ENCODE results near the gene PAPSS2.
"Not testable (repeated sequence)": the region's sequence is repeated elsewhere in the genome, so short reads cannot be mapped to it uniquely, and the experiment has no call there.

PAPSS2 gene

DNA sequence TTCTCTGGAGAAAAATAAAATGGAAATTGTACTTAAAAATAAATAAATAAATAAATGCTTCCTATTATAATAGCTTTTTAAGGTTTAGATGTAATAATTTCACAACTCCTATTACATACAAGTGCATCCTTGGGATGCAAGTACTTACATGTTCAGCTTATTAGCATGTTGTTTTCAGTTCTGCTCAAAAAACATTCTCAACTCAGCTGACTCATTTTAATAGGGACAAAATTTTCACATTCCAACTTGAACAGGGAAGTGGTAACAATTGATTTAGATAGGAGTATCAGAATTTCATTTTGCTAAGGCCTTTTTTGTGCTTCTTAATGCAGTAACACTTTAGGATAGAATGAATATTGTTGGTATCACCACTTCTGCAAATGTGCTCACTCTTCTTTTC is 16.7 kb upstream of the PAPSS2 start:
- DNase-seq (ENCODE audit: low read depth in 2 of 2) = no peak

- DNase-seq (ENCODE audit: low read depth in 2 of 2) = no peak
Observed at GRCh38 chr10:87643920-87644319, 15.8 kb upstream of the PAPSS2 start.

- not testable (repeated sequence) for DNase-seq (ENCODE audit: low read depth in 2 of 2)
Observed at GRCh38 chr10:87644500-87644899, 15.2 kb upstream of the PAPSS2 start.

DNA sequence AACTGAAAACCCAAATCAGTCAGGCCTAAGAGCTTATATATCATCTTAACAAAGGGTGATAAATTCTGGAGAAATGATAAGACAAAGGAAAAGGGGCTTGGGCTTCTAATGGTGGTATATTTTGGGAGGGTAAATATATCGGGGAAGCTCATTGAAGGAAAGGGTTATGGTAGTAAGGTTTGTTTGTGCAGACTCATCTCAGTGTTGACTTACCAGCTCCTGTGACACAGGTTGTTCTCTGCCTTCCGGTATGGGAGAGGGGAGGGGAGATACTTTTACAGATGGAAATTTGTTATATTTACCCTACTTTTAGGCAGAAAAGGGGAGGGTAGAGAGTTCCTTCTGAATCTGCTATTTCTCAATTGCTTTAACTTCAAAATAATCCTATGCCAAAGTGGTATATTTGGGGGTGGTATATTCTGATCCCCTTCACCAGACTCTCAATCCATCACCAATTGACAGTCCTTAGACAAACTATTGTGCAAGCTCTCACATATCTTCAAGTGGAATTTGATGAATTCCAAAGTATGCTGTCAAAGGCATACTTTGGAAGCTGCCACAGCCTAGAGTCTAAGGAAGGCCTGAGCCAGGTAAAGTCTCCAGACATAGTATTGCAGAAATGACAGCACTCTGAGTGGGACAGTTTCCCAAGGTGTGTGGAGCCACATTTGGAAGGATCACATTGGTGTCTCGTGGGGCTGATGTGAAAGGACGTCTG is 13.3 kb upstream of the PAPSS2 start:
- DNase-seq (ENCODE audit: low read depth in 2 of 2) = no peak

DNA sequence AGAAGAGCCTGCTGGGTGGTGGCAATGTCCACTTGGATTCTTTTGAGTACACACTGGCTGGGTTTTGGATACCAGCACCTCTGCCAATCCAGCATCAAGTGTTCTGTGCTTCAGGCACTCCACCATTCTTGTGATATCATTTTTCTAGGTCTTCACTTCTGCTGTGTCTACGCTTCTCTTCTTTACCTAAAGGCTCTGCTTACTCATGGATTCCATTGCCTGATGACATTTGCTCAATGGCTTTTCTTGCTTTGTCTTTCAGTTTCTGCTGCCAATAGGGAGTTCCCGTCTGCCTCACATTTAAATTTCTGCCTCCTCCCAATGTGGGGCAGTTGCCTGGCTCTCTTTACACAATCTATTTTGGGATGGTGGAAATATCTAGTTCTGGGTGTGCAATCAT is 12.7 kb upstream of the PAPSS2 start:
- DNase-seq (ENCODE audit: low read depth in 2 of 2) = no peak

DNA sequence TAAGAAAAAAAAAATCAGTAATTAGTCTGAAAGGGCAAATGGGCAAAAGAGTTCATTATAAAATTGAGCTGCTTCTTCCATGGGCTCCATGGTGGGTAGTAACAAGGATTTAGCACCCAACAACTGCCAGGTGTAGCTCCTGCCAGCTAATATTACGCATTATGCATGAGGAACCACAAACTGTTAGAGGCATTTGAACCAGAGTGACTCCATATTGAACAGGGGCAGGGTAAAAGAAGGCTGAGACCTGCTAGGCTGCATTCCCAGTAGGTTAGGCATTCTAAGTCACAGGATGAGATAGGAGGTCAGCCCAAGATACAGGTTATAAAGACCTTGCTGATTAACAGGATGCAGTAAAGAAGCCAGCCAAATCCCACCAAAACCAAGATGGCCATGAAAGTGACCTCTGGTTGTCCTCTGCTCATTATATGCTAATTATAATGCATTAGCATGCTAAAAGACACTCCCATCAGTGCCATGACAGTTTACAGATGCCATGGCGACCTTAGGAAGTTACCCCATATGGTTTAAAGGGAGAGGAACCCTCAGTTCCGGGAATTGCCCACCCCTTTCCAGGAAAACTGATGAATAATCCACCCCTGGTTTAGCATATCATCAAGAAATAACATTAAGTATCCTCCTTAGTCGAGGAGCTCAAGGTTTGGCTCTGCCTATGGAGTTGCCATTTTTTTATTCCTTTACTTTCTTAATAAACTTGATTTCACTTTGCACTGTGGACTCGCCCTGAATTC is 8.7 kb upstream of the PAPSS2 start:
- DNase-seq (ENCODE audit: low read depth in 2 of 2) = no peak

GRCh38 chr10:87651801-87652200 is 7.9 kb upstream of the PAPSS2 start:
- DNase-seq (ENCODE audit: low read depth in 2 of 2) = no peak

DNA sequence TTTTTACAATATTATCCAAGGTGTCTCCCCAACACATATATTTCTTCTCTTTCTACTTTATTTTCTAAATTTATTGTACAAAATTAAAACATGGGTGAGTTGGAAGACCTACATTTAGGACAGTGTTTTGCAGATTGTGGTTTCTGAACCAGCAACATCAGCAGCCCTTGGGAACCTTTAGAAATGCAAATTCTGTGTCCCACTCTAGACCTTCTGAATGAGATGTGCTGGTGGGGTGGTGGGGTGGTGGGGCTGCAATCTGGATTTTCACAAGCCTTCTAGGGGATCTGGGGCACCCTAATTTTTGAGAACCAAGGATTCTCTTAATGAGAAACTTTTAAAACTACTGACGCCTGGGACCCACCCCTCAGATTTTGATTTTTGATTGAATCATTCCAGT is 7.4 kb upstream of the PAPSS2 start:
- no peak for DNase-seq (ENCODE audit: low read depth in 2 of 2)

DNA sequence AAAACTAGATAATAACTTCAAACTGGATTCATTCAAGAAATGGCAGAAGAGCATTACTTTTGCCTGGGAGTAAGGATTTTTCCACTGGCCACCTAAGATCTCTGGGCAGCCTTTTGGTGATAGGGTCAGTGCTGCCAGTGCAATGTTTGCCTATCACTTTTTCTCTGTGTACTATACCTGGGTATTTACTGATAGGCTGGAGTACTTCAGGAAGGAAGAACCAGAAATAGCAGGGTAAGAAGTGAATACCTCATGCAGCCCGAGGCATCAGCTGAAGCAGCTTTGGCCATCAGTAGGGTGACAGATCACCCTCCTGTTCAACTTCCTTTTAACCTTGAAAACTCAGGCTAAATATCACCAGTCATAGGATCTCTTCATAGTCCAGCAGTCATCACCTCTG is 5.5 kb upstream of the PAPSS2 start:
- DNase-seq (ENCODE audit: low read depth in 2 of 2) = no peak

GRCh38 chr10:87656431-87657072 is 3.1 kb upstream of the PAPSS2 start:
- no peak for DNase-seq (ENCODE audit: low read depth in 2 of 2)

- no peak for DNase-seq (ENCODE audit: low read depth in 2 of 2)
Observed at GRCh38 chr10:87657371-87657770, 2.3 kb upstream of the PAPSS2 start.

DNA sequence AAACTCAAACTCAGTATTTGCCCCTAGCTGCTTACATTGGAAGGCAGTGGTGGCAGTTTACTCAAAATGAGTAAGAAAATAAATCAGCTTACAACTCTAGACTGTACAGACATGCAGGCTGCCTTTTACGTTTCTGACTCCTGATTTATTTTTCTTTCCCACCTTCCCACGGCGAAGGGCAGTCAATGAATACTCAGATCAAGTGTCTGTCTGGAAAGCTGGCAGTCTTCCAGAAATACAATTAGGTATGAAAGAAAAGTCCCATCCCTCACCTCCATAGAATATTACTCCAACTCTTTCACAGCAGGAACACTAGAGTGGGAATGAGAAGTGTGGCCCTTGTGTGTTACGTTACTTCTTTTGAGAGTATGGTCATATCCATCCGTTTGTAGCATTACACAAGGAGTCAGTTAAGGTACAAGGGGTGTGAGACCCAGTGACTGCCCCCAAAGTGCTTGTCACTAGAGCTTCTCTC is 1.3 kb upstream of the PAPSS2 start:
- DNase-seq (ENCODE audit: low read depth in 2 of 2) = no peak

DNA sequence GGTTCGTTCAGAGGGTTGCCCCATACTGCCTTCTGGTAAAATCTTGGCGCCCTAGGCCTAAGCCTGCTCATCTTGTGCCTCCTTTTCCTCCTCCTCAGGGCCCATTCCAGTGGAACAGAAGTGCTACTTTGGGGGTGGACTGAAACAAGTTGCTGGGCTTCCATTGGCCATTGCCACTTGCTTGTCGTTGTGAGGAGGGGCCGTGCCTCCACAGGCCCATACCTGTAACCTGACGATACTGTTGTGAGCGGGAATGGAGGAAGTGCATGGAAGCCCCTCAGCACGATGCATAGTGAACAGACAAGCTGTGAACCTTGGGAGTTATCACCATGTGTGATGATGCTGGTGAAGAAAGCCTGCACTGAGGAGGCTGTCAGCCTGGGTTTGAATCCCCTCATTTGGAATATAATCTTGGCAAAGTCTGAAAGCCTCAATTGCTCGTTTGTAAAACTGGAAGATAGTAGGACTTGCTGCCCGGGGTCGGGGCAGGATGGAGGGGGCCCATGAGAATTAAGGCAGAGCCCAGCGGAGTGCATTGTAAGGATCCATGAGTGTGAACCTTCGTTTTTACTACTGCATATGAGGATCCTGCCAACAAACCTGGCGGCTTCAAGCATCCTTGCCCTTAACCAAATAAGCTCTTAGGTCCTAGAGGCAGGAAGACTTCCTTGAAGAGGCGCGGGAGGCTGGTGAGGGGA is 671 bp upstream of the PAPSS2 start:
- no peak for DNase-seq (ENCODE audit: low read depth in 2 of 2)

DNA sequence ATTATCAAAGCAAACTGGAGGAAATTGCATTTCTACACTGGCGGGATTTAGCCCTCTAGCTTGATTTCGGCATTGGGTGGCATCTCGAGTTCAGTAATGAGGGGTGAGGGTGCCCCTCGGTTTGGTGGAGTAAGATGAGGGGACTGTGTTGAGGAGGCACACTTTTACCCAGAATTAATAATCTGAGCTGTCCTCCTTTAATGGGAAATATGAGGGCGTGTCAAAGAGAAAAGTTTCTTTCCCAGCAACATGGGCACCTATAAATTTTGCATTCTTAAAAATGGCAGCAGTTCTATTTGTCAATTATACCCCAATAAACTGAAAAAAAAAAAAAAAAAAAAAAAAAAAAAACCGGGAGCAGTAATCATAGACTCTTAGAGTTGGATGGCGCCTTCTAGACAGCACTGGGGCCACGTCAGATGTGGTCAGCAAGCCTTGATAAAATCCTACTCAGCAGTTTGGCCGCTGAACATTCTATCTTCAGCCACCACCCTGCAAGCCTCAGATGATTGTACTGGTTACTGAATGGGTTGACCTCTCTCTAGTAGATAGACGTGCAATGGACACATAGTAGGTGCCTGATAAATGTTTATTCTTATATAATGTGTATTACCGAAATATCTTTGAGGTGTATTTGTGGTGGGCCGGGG is 931 bp downstream of the PAPSS2 start:
- DNase-seq (ENCODE audit: low read depth in 2 of 2) = no peak

DNA sequence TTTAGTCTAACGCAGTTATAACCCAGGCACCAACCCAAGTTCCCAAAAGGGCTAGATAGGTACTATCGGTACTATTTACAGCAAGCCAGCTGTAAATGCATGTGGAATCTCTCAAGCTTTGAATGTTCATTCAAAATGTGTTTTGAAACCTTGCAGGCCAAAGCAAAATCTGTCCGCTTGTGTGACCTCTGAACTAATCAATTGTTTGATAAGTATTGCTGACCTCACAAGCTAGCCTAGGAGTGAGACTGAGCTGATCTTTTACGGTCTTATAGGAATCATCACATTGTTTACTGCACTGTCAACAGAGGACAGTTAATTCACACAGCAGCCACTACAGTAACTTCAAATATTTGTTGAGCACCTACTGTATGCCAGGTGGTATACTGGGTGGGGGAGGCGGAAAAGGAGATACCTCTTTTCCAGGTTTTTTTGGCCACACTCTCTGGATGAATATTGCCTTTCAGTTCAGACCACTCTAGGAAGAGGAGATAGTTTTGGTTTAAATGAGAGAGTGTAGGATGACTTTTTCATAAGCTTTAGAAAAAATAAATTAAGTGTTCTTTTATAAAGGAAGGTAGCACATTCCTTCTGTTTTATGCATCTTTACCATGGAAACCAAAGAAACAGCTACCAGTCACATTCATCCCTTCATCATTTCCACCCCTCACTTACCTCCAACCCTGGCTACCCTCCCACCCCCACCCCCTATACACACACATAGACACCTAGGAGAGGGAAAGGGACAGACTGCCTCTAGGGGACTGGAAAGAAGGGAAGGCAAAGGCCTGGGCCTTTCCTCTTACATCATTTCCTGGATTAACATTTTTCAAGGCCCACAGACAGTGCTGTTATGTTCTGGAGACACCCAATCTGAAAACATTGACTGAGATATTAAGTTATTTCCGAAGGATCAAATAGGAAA is 2.4 kb downstream of the PAPSS2 start:
- DNase-seq (ENCODE audit: low read depth in 2 of 2) = no peak

GRCh38 chr10:87664276-87664701 is 4.6 kb downstream of the PAPSS2 start:
- DNase-seq (ENCODE audit: low read depth in 2 of 2) = no peak

DNA sequence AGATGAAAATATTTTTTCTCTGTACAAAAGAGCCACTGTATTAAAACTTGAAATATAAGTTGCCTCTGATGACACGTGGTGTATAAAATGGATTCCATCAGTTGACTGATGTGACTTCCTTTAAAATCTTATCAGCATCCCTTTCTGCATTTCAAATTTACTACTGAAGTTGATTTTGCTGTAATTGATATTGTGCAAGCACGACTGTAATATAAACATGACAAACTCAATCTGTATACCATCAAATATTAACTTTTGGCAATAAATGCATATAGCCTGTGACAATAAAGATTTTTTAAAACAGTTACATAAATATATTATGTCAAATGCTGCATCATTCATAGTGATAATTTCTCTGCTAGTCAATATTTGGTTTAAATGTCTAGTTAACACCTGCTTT is 7.8 kb downstream of the PAPSS2 start:
- no peak for DNase-seq (ENCODE audit: low read depth in 2 of 2)

DNA sequence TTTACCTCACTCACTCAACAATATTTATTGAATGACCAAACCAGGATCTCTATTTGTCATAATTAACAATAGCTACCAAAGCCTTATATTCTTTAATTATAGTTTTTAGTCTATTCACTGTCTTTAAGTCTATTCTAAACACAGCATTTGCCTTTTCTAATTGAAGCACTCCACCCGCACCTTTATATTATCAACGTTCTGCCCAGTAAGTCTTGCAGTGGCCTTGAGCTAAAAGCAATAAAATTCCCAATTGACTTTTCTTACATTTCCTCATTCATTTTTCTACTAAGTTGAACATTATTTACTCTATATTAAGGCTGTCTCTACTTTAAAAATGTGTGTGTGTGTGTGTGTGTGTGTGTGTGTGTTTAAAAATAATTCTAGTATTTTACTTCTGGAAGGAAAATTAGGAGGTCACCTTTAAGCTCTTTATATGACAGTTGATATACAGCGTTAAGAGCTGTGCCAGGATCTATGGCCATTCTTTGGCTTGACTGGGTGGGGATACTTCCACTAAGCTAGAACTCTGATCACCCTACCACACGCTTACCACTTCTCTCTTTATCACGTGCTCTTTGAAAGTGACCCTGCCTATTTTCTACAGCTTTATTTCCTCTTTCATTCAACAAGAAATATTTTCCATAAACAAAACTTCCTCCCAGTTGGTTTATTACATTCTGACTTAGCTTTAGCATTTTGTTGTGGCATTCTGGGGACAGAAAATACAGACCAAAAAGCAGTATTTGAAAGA is 8.8 kb downstream of the PAPSS2 start:
- DNase-seq (ENCODE audit: low read depth in 2 of 2) = no peak

DNA sequence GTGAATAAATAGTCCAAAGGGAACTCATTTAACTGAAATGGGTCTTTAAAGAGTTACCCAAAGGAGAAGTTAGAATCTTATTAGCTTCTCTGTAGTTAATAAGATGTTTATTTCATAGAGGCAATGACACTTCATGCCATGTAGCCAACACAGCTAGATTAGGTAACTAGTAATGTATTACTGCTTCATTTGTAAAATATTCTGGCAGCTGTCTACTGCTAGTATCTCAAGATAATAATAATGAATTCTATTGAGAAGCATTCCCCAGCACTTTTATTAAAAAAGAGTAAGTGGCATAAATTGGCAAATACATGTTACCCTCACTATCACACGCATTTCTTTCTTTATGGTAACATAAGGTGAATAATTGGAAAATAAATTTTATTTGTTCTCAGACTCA is 10.1 kb downstream of the PAPSS2 start:
- DNase-seq (ENCODE audit: low read depth in 2 of 2) = no peak

- DNase-seq (ENCODE audit: low read depth in 2 of 2) = no peak
Observed at GRCh38 chr10:87670586-87670985, 10.9 kb downstream of the PAPSS2 start.

Data from stimulated activated CD8-positive, alpha-beta memory T cell treated with anti-CD3 and anti-CD28 coated beads, Interleukin-15, amount 100 ng/mL, for 48 hours (primary cell).